ENCODE results near the gene FBN3. TPM values are rescaled to one million over a fixed set of nuclear protein-coding genes. Genes with fewer than 3 reads are reported as not detected.

FBN3 gene
- total RNA-seq, 4 donors from 2014 or later, result 0.04 to 2.1 TPM; not detected in 2

GRCh38 chr19:8094336-8094735 is 55.1 kb downstream of the FBN3 start:
- 80 to 88% methylated on average over 6 of the region's 6 CpGs for WGBS, 2 donors
- no peak for DNase-seq (ENCODE audit: low spot score in 2 of 2)
- no peak overlapping the region for H3K4me3 ChIP-seq (ENCODE audit: low read depth, poor library complexity, severe bottlenecking)
- intact Hi-C loops (cut with DNase I; ENCODE audit: low total_unique reads), result no loop called here
- TF ChIP-seq CTCF (IDR thresholded peaks at IDR 0.05) (no peak), POLR2A (IDR thresholded peaks at IDR 0.05) (no peak)

- H3K4me3 ChIP-seq (ENCODE audit: low read depth, poor library complexity, severe bottlenecking), result no peak overlapping the region
- 89% methylated on average over 2 of the region's 2 CpGs for WGBS, 2 donors
- intact Hi-C loops (cut with DNase I; ENCODE audit: low total_unique reads), result no loop called here
- DNase-seq (ENCODE audit: low spot score in 2 of 2), result no peak
- no peak for TF ChIP-seq CTCF (IDR thresholded peaks at IDR 0.05)
- TF ChIP-seq POLR2A (IDR thresholded peaks at IDR 0.05), result no peak
These were observed 55.7 kb downstream of the FBN3 start for GRCh38 chr19:8093740-8094139.

- H3K4me3 ChIP-seq (ENCODE audit: low read depth, poor library complexity, severe bottlenecking), result no peak overlapping the region
- intact Hi-C loops (cut with DNase I; ENCODE audit: low total_unique reads), result no loop called here
- WGBS, 2 donors, result 89 to 100% methylated on average over 2 of the region's 2 CpGs
- DNase-seq (ENCODE audit: low spot score in 2 of 2), result no peak
- TF ChIP-seq POLR2A (IDR thresholded peaks at IDR 0.05), result no peak
- no peak for TF ChIP-seq CTCF (IDR thresholded peaks at IDR 0.05)
These were observed 58.4 kb downstream of the FBN3 start for GRCh38 chr19:8090950-8091349.

GRCh38 chr19:8089664-8090601 is 59.5 kb downstream of the FBN3 start:
- DNase-seq (ENCODE audit: low spot score in 2 of 2), result no peak
- TF ChIP-seq CTCF (IDR thresholded peaks at IDR 0.05) (no peak), POLR2A (IDR thresholded peaks at IDR 0.05) (no peak)
- intact Hi-C loops (cut with DNase I; ENCODE audit: low total_unique reads), result no loop called here
- H3K4me3 ChIP-seq (ENCODE audit: low read depth, poor library complexity, severe bottlenecking), result no peak overlapping the region
- 77 to 88% methylated on average over 17 to 18 of the region's 19 CpGs for WGBS, 2 donors

GRCh38 chr19:8088752-8089663 is 60.4 kb downstream of the FBN3 start:
- intact Hi-C loops (cut with DNase I; ENCODE audit: low total_unique reads), result no loop called here

More at GRCh38 chr19:8088752-8089663, 60.4 kb downstream of the FBN3 start:
- 83 to 90% methylated on average over 8 of the region's 8 CpGs for WGBS, 2 donors
- no peak overlapping the region for H3K4me3 ChIP-seq (ENCODE audit: low read depth, poor library complexity, severe bottlenecking)
- TF ChIP-seq CTCF (IDR thresholded peaks at IDR 0.05) (no peak), POLR2A (IDR thresholded peaks at IDR 0.05) (no peak)
- no peak for DNase-seq (ENCODE audit: low spot score in 2 of 2)

Measured in lower leg skin (tissue), 4 donors.